Heart left ventricle (tissue), 16 donors: Measurements from ENCODE around the gene GSTM5. TPM values are rescaled to one million over a fixed set of nuclear protein-coding genes. Genes with fewer than 3 reads are reported as not detected.
A peak's percentile ranks its signal among the peaks of the same experiment; 100 is the strongest.

Experiments
- ATAC-seq, 4 donors: fragments of 200-7000 bp; cut with Tn5 transposase; one replicate each; pipeline ENCODE4 v1.9.1; 2020 to 2022; ENCODE audit warnings: moderate library complexity in 4 of 4, mild to moderate bottlenecking in 3 of 4, moderate number of reproducible peaks in 1 of 4
- DNase-seq, 5 donors: peaks; one replicate each; pipeline ENCODE4 v3.0.0-alpha.2; 2020
- H3K27ac ChIP-seq, 12 donors: fragments of 200-600 bp; sonication (generic) in 4 of 12; one replicate each; pipeline versions ENCODE4 v1.5.0 to v1.8.0; 2016 to 2022; ENCODE audit warnings: mild to moderate bottlenecking in 2 of 12
- H3K27me3 ChIP-seq, 9 donors: fragments of 200-600 bp; sonication (generic) in 2 of 9; one replicate each; pipeline versions ENCODE4 v1.5.1 to v1.8.0; 2016 to 2022; ENCODE audit warnings: mild to moderate bottlenecking in 3 of 9
- H3K36me3 ChIP-seq, 9 donors: fragments of 200-600 bp; sonication (generic) in 2 of 9; one replicate each; pipeline versions ENCODE4 v1.5.0 to v1.8.0; 2018 to 2022; ENCODE audit warnings: mild to moderate bottlenecking in 2 of 9
- H3K4me1 ChIP-seq, 12 donors: fragments of 200-600 bp; sonication (generic) in 4 of 12; one replicate each; pipeline versions ENCODE4 v1.5.0 to v1.8.0; 2016 to 2022; ENCODE audit warnings: mild to moderate bottlenecking in 3 of 12
- H3K4me3 ChIP-seq, 12 donors: fragments of 200-600 bp; sonication (generic) in 4 of 12; one replicate each; pipeline versions ENCODE4 v1.5.0 to v1.8.0; 2017 to 2022; ENCODE audit warnings: mild to moderate bottlenecking in 9 of 12, moderate library complexity in 4 of 12
- H3K9me3 ChIP-seq, 12 donors: fragments of 200-600 bp; sonication (generic) in 4 of 12; one replicate each; pipeline versions ENCODE4 v1.5.0 to v1.8.0; 2016 to 2022; ENCODE audit warnings: mild to moderate bottlenecking in 1 of 12
- POLR2A ChIP-seq, 2 donors: fragments of 450-650 bp; IDR thresholded peaks; one replicate each; pipeline ENCODE4 v1.6.1; 2017; ENCODE audit warnings: antibody characterized with exemption in 2 of 2, mild to moderate bottlenecking in 2 of 2, moderate library complexity in 2 of 2
- WGBS, 4 donors: extraction: QIAGEN DNeasy Blood & Tissue Kit in 2 of 4; methylation state at CpG; one replicate each; pipeline versions ENCODE4 v1.1.5 to v1.1.7; 2013 to 2018; 5-methylcytosine and 5-hydroxymethylcytosine counted together
- intact Hi-C, 10 donors: fragments of 100-400 bp; cut with DNase I; formaldehyde crosslinking; loops; one replicate each; pipeline versions ENCODE4 v1.11.1 to v1.14.2; 2022
- polyA plus RNA-seq, 2 donors: library from polyadenylated mRNA; stranded (reverse); fragments of 200-250 nt; gene quantifications; one replicate each; pipeline ENCODE4 v1.2.3, GENCODE V29; 2013
- total RNA-seq, 9 donors: library from RNA; depleted of rRNA in 2 of 9; stranded (reverse); fragments of >200 nt in 2 of 9; fragmentation: NEBNext Ultra II Directional in 3 of 9; extraction: Animal tissue kit (Norgen Biotek cat#: 25700) in 3 of 9; gene quantifications; one replicate each; pipeline versions ENCODE4 v1.1.0 to v1.2.4, GENCODE V29; 2016 to 2023
- TF ChIP-seq, protein P1 (sequence below), 12 donors: fragments of 200-600 bp; sonication (generic) in 4 of 12; IDR thresholded peaks; one replicate each; pipeline versions ENCODE4 v1.5.0 to v1.8.0; 2018 to 2022; ENCODE audit warnings: antibody characterized with exemption in 12 of 12, mild to moderate bottlenecking in 5 of 12
- donor health status: ischemic (EF 13 %, LVEDD 7.1; RV severe dilation, severe dysfunction).
- donor health status: healthy with polysubstance abuse.
- donor health status: DM: no; HTN: yes; CAD: no.
- donor health status: DM: no; HTN: no; CAD: no.
- donor health status: ischemic (EF 25% LVEDD 6.9; RV normal size, moderate dysfunction).
- donor health status: ischemic (EF 25% LVEDD 5.7; RV mildly dilated, moderate dysfunction).
- donor health status: healthy.
- donor health status: DM: yes; HTN: yes; CAD: no.
- donor health status: ischemic (EF 35%, LVEDD 5.7; RV mildly dilated, moderate dysfunction).
- donor health status: nonischemic (EF 11% LVEDD 7.7; RV severe dilation, severe dysfunction).
- donor health status: DM: yes; HTN: yes; CAD: no.
- donor health status: PGD.
- donor health status: ischemic (EF 29% LVEDD 5.4; RV normal size, mild dysfunction).
- donor health status: nonischemic (EF 23%, LVEDD 6.1; RV moderate dilation, normal function).

GSTM5 gene
- total and polyA plus RNA-seq, 11 donors: 0.49 to 9.0 (median 2.1) TPM; not detected in 1

DNA sequence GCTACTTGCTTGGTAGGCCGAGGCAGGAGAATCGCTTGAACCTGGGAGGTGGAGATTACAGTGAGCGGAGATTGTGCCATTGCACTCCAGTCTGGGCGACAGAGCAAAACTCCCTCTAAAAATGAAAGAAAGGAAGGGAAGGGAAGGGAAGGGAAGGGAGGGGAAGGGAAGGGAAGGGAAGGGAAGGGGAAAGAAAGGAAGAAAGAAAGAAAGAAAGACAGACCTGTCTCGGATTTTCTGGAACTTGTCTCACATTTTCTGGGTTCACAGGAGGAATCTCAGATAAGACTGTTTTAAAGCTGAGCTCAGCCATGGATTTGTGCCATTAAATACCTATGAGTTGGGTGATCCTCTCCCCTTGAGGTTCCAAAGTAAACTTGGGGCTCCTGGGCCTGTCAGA is 12.9 kb downstream of the GSTM5 start:
- intact Hi-C loops: loop anchor here in 1 of 10 donors (10.0 kb wide), 1 partner anchor 50 kb away; no protein-coding TSS in a partner anchor
- Histone ChIP-seq H3K4me3 (no peak overlapping the region), H3K9me3 (no peaks in the 10 kb centered on the region), H3K36me3 (no peaks in the 10 kb centered on the region), H3K27ac (no peak overlapping the region), H3K4me1 (no peaks in the 10 kb centered on the region), H3K27me3 (no peaks in the 10 kb centered on the region)
- DNase-seq (no peak), ATAC-seq (no peak)
- TF ChIP-seq, protein P1, sequence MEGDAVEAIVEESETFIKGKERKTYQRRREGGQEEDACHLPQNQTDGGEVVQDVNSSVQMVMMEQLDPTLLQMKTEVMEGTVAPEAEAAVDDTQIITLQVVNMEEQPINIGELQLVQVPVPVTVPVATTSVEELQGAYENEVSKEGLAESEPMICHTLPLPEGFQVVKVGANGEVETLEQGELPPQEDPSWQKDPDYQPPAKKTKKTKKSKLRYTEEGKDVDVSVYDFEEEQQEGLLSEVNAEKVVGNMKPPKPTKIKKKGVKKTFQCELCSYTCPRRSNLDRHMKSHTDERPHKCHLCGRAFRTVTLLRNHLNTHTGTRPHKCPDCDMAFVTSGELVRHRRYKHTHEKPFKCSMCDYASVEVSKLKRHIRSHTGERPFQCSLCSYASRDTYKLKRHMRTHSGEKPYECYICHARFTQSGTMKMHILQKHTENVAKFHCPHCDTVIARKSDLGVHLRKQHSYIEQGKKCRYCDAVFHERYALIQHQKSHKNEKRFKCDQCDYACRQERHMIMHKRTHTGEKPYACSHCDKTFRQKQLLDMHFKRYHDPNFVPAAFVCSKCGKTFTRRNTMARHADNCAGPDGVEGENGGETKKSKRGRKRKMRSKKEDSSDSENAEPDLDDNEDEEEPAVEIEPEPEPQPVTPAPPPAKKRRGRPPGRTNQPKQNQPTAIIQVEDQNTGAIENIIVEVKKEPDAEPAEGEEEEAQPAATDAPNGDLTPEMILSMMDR (IDR thresholded peaks at IDR 0.05): no peak
- no peak for TF ChIP-seq POLR2A (IDR thresholded peaks at IDR 0.05)
- WGBS, 4 donors: 72 to 93% (median 85%) methylated on average over 5 of the region's 5 CpGs

DNA sequence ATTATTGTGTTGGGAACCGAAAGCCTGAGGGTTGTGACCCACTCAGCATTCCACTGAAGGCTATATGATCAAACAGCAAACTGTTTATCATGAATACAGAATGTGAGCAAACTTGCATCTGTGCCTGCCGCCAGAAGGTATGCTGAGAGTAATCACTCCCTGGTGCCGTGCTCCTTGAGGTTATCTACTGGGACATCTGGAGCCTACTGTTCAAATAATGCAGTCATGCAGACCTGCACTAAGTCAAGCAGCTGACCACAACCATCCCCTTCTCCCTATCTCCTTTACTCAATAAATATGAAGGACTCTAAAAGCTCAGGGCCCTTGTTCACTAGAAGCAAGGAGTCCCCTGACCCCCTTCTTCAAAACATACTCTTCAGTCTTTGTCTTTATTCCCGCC is 13.5 kb downstream of the GSTM5 start:
- ATAC-seq (no peak), DNase-seq (no peak)
- no peak overlapping the region for H3K27ac ChIP-seq
- H3K36me3 ChIP-seq: no peaks in the 10 kb centered on the region
- TF ChIP-seq POLR2A (IDR thresholded peaks at IDR 0.05): no peak
- TF ChIP-seq, protein P1 (IDR thresholded peaks at IDR 0.05): no peak
- WGBS, 4 donors: 89 to 93% (median 90%) methylated on average over 3 to 4 of the region's 4 CpGs
- H3K4me3 ChIP-seq: no peak overlapping the region
- H3K9me3 ChIP-seq: no peaks in the 10 kb centered on the region
- intact Hi-C loops: loop anchor here in 1 of 10 donors (10.0 kb wide), 1 partner anchor 51 kb away; no protein-coding TSS in a partner anchor
- H3K27me3 ChIP-seq: no peaks in the 10 kb centered on the region
- H3K4me1 ChIP-seq: no peaks in the 10 kb centered on the region

- TF ChIP-seq, protein P1 (IDR thresholded peaks at IDR 0.05): no peak
- no peak for TF ChIP-seq POLR2A (IDR thresholded peaks at IDR 0.05)
- intact Hi-C loops: loop anchor here in 1 of 10 donors (10.0 kb wide), 1 partner anchor 51 kb away; no protein-coding TSS in a partner anchor
- no peaks in the 10 kb centered on the region for H3K9me3 ChIP-seq
- no peaks in the 10 kb centered on the region for H3K4me1 ChIP-seq
- no peaks in the 10 kb centered on the region for H3K27me3 ChIP-seq
- no peak overlapping the region for H3K4me3 ChIP-seq
- WGBS, 4 donors: 70 to 88% (median 78%) methylated on average over 1 of the region's 1 CpG
- no peaks in the 10 kb centered on the region for H3K36me3 ChIP-seq
- ATAC-seq: no peak
- no peak for DNase-seq
- no peak overlapping the region for H3K27ac ChIP-seq
These were observed 14.0 kb downstream of the GSTM5 start for GRCh38 chr1:109726007-109726406.

DNA sequence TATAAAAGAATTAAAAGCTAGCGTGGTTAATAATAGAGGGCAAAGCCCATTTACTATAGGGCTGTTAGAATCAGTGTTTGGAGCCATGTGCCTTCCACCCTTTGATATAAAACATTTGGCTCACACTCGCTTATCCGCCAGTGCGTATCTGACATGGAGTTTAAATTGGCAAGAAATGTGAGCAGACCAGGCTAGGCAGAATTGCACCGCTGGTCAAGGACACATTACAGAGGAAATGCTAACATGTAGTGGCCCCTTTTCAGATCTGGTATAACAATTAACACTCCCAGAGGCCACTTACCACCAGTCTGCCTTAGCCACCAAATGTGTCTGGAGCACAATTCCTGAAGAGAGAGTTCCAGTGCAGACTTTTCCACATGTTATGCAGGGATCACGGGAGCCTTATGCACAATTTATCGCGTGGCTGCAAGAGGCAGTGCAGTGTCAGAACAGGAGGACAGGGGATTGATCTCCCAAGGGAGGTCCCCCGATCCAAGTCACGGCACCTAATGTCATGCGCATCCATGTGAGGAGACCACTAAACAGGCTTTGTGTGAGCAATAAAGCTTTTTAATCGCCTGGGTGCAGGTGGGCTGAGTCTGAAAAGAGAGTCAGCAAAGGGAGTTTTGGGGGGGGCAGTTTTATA is 14.8 kb downstream of the GSTM5 start:
- 77 to 90% (median 86%) methylated on average over 12 of the region's 12 CpGs for WGBS, 4 donors
- intact Hi-C loops: loop anchor here in 1 of 10 donors (10.0 kb wide), 1 partner anchor 52 kb away; no protein-coding TSS in a partner anchor
- H3K36me3 ChIP-seq: no peaks in the 10 kb centered on the region
- no peaks in the 10 kb centered on the region for H3K27me3 ChIP-seq
- no peak for TF ChIP-seq POLR2A (IDR thresholded peaks at IDR 0.05)
- TF ChIP-seq, protein P1 (IDR thresholded peaks at IDR 0.05): no peak
- DNase-seq (no peak), ATAC-seq (peak in 1 of 4 donors; percentile 18)
- no peaks in the 10 kb centered on the region for H3K9me3 ChIP-seq
- H3K27ac ChIP-seq: no peak overlapping the region
- H3K4me3 ChIP-seq: no peak overlapping the region
- no peaks in the 10 kb centered on the region for H3K4me1 ChIP-seq
